CD4-positive, alpha-beta T cell (primary cell): ENCODE measurements around the gene RTKN2. TPM values are rescaled to one million over a fixed set of nuclear protein-coding genes. Genes with fewer than 3 reads are reported as not detected.
A peak's percentile ranks its signal among the peaks of the same experiment; 100 is the strongest.

Source experiments
- ATAC-seq: fragments of 200-7000 bp; cut with Tn5 transposase; one replicate; pipeline ENCODE4 v1.10.0; 2022; ENCODE audit warnings: mild to moderate bottlenecking; ENCODE audit not compliant: poor library complexity
- CTCF ChIA-PET: fragments of 350-600 bp; sonication (Branson Sonifier 250); formaldehyde crosslinking; loops from one replicate; lab custom pipeline; 2021; ENCODE audit warnings: antibody characterized with exemption, inconsistent platforms; lab: Charles Lee
- POLR2A ChIA-PET: fragments of 350-600 bp; sonication (Branson Sonifier 250); formaldehyde crosslinking; loops from one replicate; lab custom pipeline; 2021; ENCODE audit warnings: antibody characterized with exemption, inconsistent platforms; lab: Charles Lee
- DNase-seq, 14 experiments: peaks; one replicate each; pipeline ENCODE4 v3.0.0-alpha.2; 2013 to 2020; ENCODE audit warnings: mixed read lengths in 2 of 14
- H3K27ac ChIP-seq, 2 donors: one replicate each; pipeline versions ENCODE4 v1.5.1 to v1.7.0; 2013; ENCODE audit warnings: low read length in 2 of 2, low read depth in 1 of 2, mild to moderate bottlenecking in 1 of 2
- H3K27me3 ChIP-seq, 2 experiments: 1 replicate in 1 of 2; 2 replicates in 1 of 2; pipeline versions ENCODE4 v1.6.1 to v1.7.0; 2013; ENCODE audit warnings: low read length in 2 of 2, control low read depth in 1 of 2, mild to moderate bottlenecking in 1 of 2, moderate library complexity in 1 of 2; ENCODE audit not compliant: insufficient read depth in 2 of 2, control insufficient read depth in 1 of 2
- H3K36me3 ChIP-seq: one replicate; pipeline ENCODE4 v1.6.1; 2013; ENCODE audit warnings: low read length, control low read depth; ENCODE audit not compliant: insufficient read depth
- H3K4me1 ChIP-seq: one replicate; pipeline ENCODE4 v1.6.1; 2013; ENCODE audit warnings: low read length, control low read depth; ENCODE audit not compliant: insufficient read depth
- H3K4me3 ChIP-seq: one replicate; pipeline ENCODE4 v1.5.1; 2013; ENCODE audit warnings: mild to moderate bottlenecking, low read length, moderate library complexity
- H3K9me3 ChIP-seq, 2 experiments: 1 replicate in 1 of 2; 2 replicates in 1 of 2; pipeline versions ENCODE4 v1.6.1 to v1.7.0; 2013; ENCODE audit warnings: low read length in 2 of 2, mild to moderate bottlenecking in 2 of 2, control low read depth in 1 of 2, moderate library complexity in 1 of 2; ENCODE audit not compliant: control insufficient read depth in 1 of 2, insufficient read depth in 1 of 2
- H3K27ac Mint-ChIP-seq: one replicate; pipeline ENCODE4 v1.8.0; 2020; ENCODE audit warnings: mixed read lengths
- H3K27me3 Mint-ChIP-seq: one replicate; pipeline ENCODE4 v1.8.0; 2021; ENCODE audit warnings: mixed read lengths
- H3K36me3 Mint-ChIP-seq: one replicate; pipeline ENCODE4 v1.8.0; 2021; ENCODE audit warnings: low read depth, mixed read lengths
- H3K4me1 Mint-ChIP-seq: one replicate; pipeline ENCODE4 v1.8.0; 2021; ENCODE audit warnings: low read depth, mixed read lengths
- H3K4me3 Mint-ChIP-seq: one replicate; pipeline ENCODE4 v1.8.0; 2020; ENCODE audit warnings: mild to moderate bottlenecking, mixed read lengths
- H3K9me3 Mint-ChIP-seq: one replicate; pipeline ENCODE4 v1.8.0; 2020; ENCODE audit warnings: mixed read lengths
- CTCF ChIP-seq: fragments of 200-600 bp; IDR thresholded peaks from one replicate; pipeline ENCODE4 v1.8.0; 2022; ENCODE audit warnings: antibody characterized with exemption, mild to moderate bottlenecking
- intact Hi-C, 2 experiments: fragments of 100-400 bp; cut with DNase I in 1 of 2; cut with micrococcal nuclease in 1 of 2; formaldehyde crosslinking; loops; one replicate each; pipeline versions ENCODE4 v1.15.1 to v1.9.0; 2023 to 2025; cut with DNase I, micrococcal nuclease
- total RNA-seq, 174 experiments: library from RNA in 2 of 174; stranded (reverse) in 2 of 174; gene quantifications; one replicate each; pipeline ENCODE4 v1.2.3 and lab custom pipeline; 2021 to 2026

Gene RTKN2
- total RNA-seq, 2 experiments from 2014 or later: 3.7 to 3.9 TPM

- intact Hi-C loops: loop anchor here (1.0 to 10.0 kb wide), 7 partner anchors 51 to 632 kb away; partner anchors contain the start of gene EGR2 (in 1 of the 2)
- CTCF ChIA-PET: interaction anchor here (0.6 to 1.7 kb wide), 8 partner anchors 9 to 287 kb away, joined by 3 to 11 read pairs (median 3); no protein-coding TSS in a partner anchor
- Histone ChIP-seq H3K4me3 (no peak overlapping the region), H3K27ac (peak overlapping the region; percentile 37 to 38), H3K4me1 (peaks cover 45% of the 10 kb centered on the region), H3K36me3 (no peaks in the 10 kb centered on the region), H3K27me3 (no peaks in the 10 kb centered on the region), H3K9me3 (peaks cover 0 to 3% of the 10 kb centered on the region in 2 experiments)
- Mint-ChIP-seq H3K9me3 (peaks cover 2% of the 10 kb centered on the region), H3K27me3 (no peaks in the 10 kb centered on the region), H3K4me1 (peaks cover 87% of the 10 kb centered on the region), H3K27ac (peak overlapping the region; percentile 86), H3K4me3 (peak overlapping the region; percentile 21), H3K36me3 (peaks cover 3% of the 10 kb centered on the region)
- DNase-seq: peak in 1 of 14 experiments; percentile 29
- POLR2A ChIA-PET: interaction anchor here (0.5 to 2.4 kb wide), 32 partner anchors 8 to 949 kb away, joined by 3 to 31 read pairs (median 4); partner anchors contain the start of genes EGR2 and NRBF2
- ATAC-seq: no peak
- no peak for TF ChIP-seq CTCF
Measured at GRCh38 chr10:62183857-62184795, 84.5 kb downstream of the RTKN2 start.

- DNase-seq: peak in 10 of 14 experiments; percentile 16 to 92 (median 37)
- peaks cover 2% of the 10 kb centered on the region for H3K9me3 Mint-ChIP-seq
- peaks cover 91% of the 10 kb centered on the region for H3K4me1 Mint-ChIP-seq
- Histone ChIP-seq H3K9me3 (peaks cover 0 to 3% of the 10 kb centered on the region in 2 experiments), H3K4me3 (no peak overlapping the region), H3K36me3 (no peaks in the 10 kb centered on the region), H3K27me3 (no peaks in the 10 kb centered on the region), H3K27ac (peak overlapping the region; percentile 37 to 38), H3K4me1 (peaks cover 45% of the 10 kb centered on the region)
- no peaks in the 10 kb centered on the region for H3K27me3 Mint-ChIP-seq
- peak overlapping the region; percentile 21 for H3K4me3 Mint-ChIP-seq
- intact Hi-C loops: loop anchor here (1.0 to 10.0 kb wide), 7 partner anchors 51 to 633 kb away; partner anchors contain the start of gene EGR2 (in 1 of the 2)
- peak; percentile 85 for ATAC-seq
- H3K27ac Mint-ChIP-seq: peak overlapping the region; percentile 86
- CTCF ChIA-PET: interaction anchor here (0.6 to 1.7 kb wide), 6 partner anchors 9 to 286 kb away, joined by 3 to 11 read pairs (median 3); no protein-coding TSS in a partner anchor
- TF ChIP-seq CTCF: no peak
- POLR2A ChIA-PET: interaction anchor here (0.5 to 2.4 kb wide), 33 partner anchors 9 to 950 kb away, joined by 3 to 31 read pairs (median 4); partner anchors contain the start of genes EGR2 and NRBF2
- peaks cover 3% of the 10 kb centered on the region for H3K36me3 Mint-ChIP-seq
Measured at GRCh38 chr10:62183442-62183841, 85.2 kb downstream of the RTKN2 start.

GRCh38 chr10:62182595-62182994, 86.0 kb downstream of the RTKN2 start:
- no peak for ATAC-seq

More at GRCh38 chr10:62182595-62182994, 86.0 kb downstream of the RTKN2 start:
- Mint-ChIP-seq H3K27me3 (no peaks in the 10 kb centered on the region), H3K4me3 (no peak overlapping the region), H3K36me3 (peaks cover 3% of the 10 kb centered on the region), H3K4me1 (peaks cover 91% of the 10 kb centered on the region), H3K27ac (peak overlapping the region; percentile 86), H3K9me3 (peaks cover 4% of the 10 kb centered on the region)
- Histone ChIP-seq H3K9me3 (peaks cover 0 to 3% of the 10 kb centered on the region in 2 experiments), H3K36me3 (no peaks in the 10 kb centered on the region), H3K27ac (peak overlapping the region in 1 of 2 donors; percentile 48), H3K4me3 (no peak overlapping the region), H3K4me1 (peaks cover 45% of the 10 kb centered on the region), H3K27me3 (no peaks in the 10 kb centered on the region)
- ChIA-PET POLR2A (interaction anchor here (0.6 to 2.4 kb wide), 14 partner anchors 10 to 950 kb away, joined by 3 to 27 read pairs (median 7); partner anchors contain the start of gene NRBF2), CTCF (interaction anchor here (1.1 to 1.5 kb wide), 2 partner anchors 144 to 286 kb away, joined by 3 to 4 read pairs; no protein-coding TSS in a partner anchor)
- intact Hi-C loops: loop anchor here (2.0 to 10.0 kb wide), 3 partner anchors 52 to 190 kb away; no protein-coding TSS in a partner anchor
- no peak for TF ChIP-seq CTCF
- peak in 1 of 14 experiments; percentile 19 for DNase-seq
